ENCODE data around the gene CRIM1.

- TF ChIP-seq POLR2A (IDR thresholded peaks at IDR 0.05) = no peak
- no peak for TF ChIP-seq CTCF (IDR thresholded peaks at IDR 0.05)
Measured at GRCh38 chr2:36352701-36353100, 2.9 kb upstream of the CRIM1 start.

Data from lower leg skin (tissue), 3 donors.